IPS-20b (cell line): ENCODE measurements around the gene CHMP4A.
A peak's percentile ranks its signal among the peaks of the same experiment; 100 is the strongest.
"Not testable (repeated sequence)": the region's sequence is repeated elsewhere in the genome, so short reads cannot be mapped to it uniquely, and the experiment has no call there.

ENCODE experiments used
- H3K27ac ChIP-seq: one replicate; pipeline ENCODE4 v1.5.1; 2013; ENCODE audit warnings: low read length
- H3K27me3 ChIP-seq: 2 replicates; pipeline ENCODE4 v1.6.1; 2013; ENCODE audit warnings: mild to moderate bottlenecking, low read length, inconsistent platforms; ENCODE audit not compliant: insufficient read depth
- H3K36me3 ChIP-seq: 2 replicates; pipeline ENCODE4 v1.6.1; 2013; ENCODE audit warnings: low read depth, mild to moderate bottlenecking, inconsistent platforms, low read length, moderate library complexity; ENCODE audit not compliant: insufficient read depth
- H3K4me1 ChIP-seq: 2 replicates; pipeline ENCODE4 v1.6.1; 2013; ENCODE audit warnings: mild to moderate bottlenecking, control low read depth, inconsistent platforms, low read length, moderate library complexity; ENCODE audit not compliant: insufficient read depth
- H3K4me3 ChIP-seq: 2 replicates; pipeline ENCODE4 v1.5.1; 2013; ENCODE audit warnings: mild to moderate bottlenecking, low read length, inconsistent platforms
- H3K9ac ChIP-seq: 2 replicates; pipeline ENCODE4 v1.6.1; 2013; ENCODE audit warnings: low read depth, mild to moderate bottlenecking, inconsistent platforms, low read length, moderate library complexity
- H3K9me3 ChIP-seq: 2 replicates; pipeline ENCODE4 v1.6.1; 2013; ENCODE audit warnings: mild to moderate bottlenecking, low read depth, low read length, inconsistent platforms; ENCODE audit not compliant: insufficient read depth

Gene CHMP4A

GRCh38 chr14:24255438-24255837 lies 42.1 kb upstream of the CHMP4A start:
- Histone ChIP-seq H3K9me3 (no peaks in the 10 kb centered on the region), H3K4me1 (no peaks in the 10 kb centered on the region), H3K27me3 (no peaks in the 10 kb centered on the region), H3K27ac (no peak overlapping the region), H3K9ac (no peak overlapping the region), H3K4me3 (no peak overlapping the region), H3K36me3 (no peaks in the 10 kb centered on the region)

- Histone ChIP-seq H3K4me3 (no peak overlapping the region), H3K27me3 (no peaks in the 10 kb centered on the region), H3K36me3 (no peaks in the 10 kb centered on the region), H3K9me3 (no peaks in the 10 kb centered on the region), H3K4me1 (no peaks in the 10 kb centered on the region), H3K27ac (no peak overlapping the region), H3K9ac (no peak overlapping the region)
These were observed 41.5 kb upstream of the CHMP4A start for GRCh38 chr14:24254630-24255392.

- Histone ChIP-seq H3K27me3 (no peaks in the 10 kb centered on the region), H3K27ac (no peak overlapping the region), H3K9me3 (no peaks in the 10 kb centered on the region), H3K4me1 (no peaks in the 10 kb centered on the region), H3K9ac (no peak overlapping the region), H3K4me3 (no peak overlapping the region), H3K36me3 (no peaks in the 10 kb centered on the region)
These were observed 40.6 kb upstream of the CHMP4A start for GRCh38 chr14:24253936-24254335.

- no peak overlapping the region for H3K9ac ChIP-seq
- H3K36me3 ChIP-seq, result no peaks in the 10 kb centered on the region
- no peaks in the 10 kb centered on the region for H3K27me3 ChIP-seq
- no peaks in the 10 kb centered on the region for H3K9me3 ChIP-seq
- no peak overlapping the region for H3K27ac ChIP-seq
- no peaks in the 10 kb centered on the region for H3K4me1 ChIP-seq
- H3K4me3 ChIP-seq, result no peak overlapping the region
These were observed 39.2 kb upstream of the CHMP4A start for GRCh38 chr14:24252289-24253124.

GRCh38 chr14:24251880-24252288 lies 38.6 kb upstream of the CHMP4A start:
- Histone ChIP-seq H3K36me3 (no peaks in the 10 kb centered on the region), H3K27me3 (no peaks in the 10 kb centered on the region), H3K9me3 (no peaks in the 10 kb centered on the region), H3K4me1 (no peaks in the 10 kb centered on the region), H3K27ac (no peak overlapping the region), H3K4me3 (no peak overlapping the region), H3K9ac (no peak overlapping the region)

GRCh38 chr14:24250354-24250753 lies 37.1 kb upstream of the CHMP4A start:
- Histone ChIP-seq H3K27ac (no peak overlapping the region), H3K4me1 (no peaks in the 10 kb centered on the region), H3K9ac (no peak overlapping the region), H3K36me3 (no peaks in the 10 kb centered on the region), H3K4me3 (no peak overlapping the region), H3K9me3 (no peaks in the 10 kb centered on the region), H3K27me3 (no peaks in the 10 kb centered on the region)

GRCh38 chr14:24249230-24250021 lies 36.1 kb upstream of the CHMP4A start:
- no peak overlapping the region for H3K4me3 ChIP-seq
- H3K4me1 ChIP-seq, result no peaks in the 10 kb centered on the region
- H3K36me3 ChIP-seq, result no peaks in the 10 kb centered on the region
- H3K27me3 ChIP-seq, result no peaks in the 10 kb centered on the region
- H3K9me3 ChIP-seq, result no peaks in the 10 kb centered on the region
- no peak overlapping the region for H3K9ac ChIP-seq
- no peak overlapping the region for H3K27ac ChIP-seq

GRCh38 chr14:24247422-24247821 lies 34.1 kb upstream of the CHMP4A start:
- H3K9me3 ChIP-seq, result no peaks in the 10 kb centered on the region
- H3K27me3 ChIP-seq, result no peaks in the 10 kb centered on the region
- H3K4me1 ChIP-seq, result no peaks in the 10 kb centered on the region
- no peaks in the 10 kb centered on the region for H3K36me3 ChIP-seq
- H3K4me3 ChIP-seq, result no peak overlapping the region
- H3K27ac ChIP-seq, result no peak overlapping the region
- H3K9ac ChIP-seq, result no peak overlapping the region

GRCh38 chr14:24246765-24247212 lies 33.5 kb upstream of the CHMP4A start:
- Histone ChIP-seq H3K4me1 (no peaks in the 10 kb centered on the region), H3K4me3 (no peak overlapping the region), H3K9me3 (no peaks in the 10 kb centered on the region), H3K9ac (no peak overlapping the region), H3K36me3 (no peaks in the 10 kb centered on the region), H3K27me3 (no peaks in the 10 kb centered on the region), H3K27ac (no peak overlapping the region)

- H3K27ac ChIP-seq, H3K4me1 ChIP-seq, H3K27me3 ChIP-seq, H3K36me3 ChIP-seq, H3K4me3 ChIP-seq, H3K9me3 ChIP-seq, H3K9ac ChIP-seq: not testable (repeated sequence)
These were observed 32.1 kb upstream of the CHMP4A start for GRCh38 chr14:24245350-24245749.

GRCh38 chr14:24243336-24243836 lies 30.1 kb upstream of the CHMP4A start:
- Histone ChIP-seq H3K9ac (peak overlapping the region; percentile 85; the same call in 1 of the 2 replicates), H3K36me3 (peaks cover 29% of the 10 kb centered on the region), H3K9me3 (no peaks in the 10 kb centered on the region), H3K4me1 (no peaks in the 10 kb centered on the region), H3K4me3 (peak overlapping the region; percentile 91; the same call in 1 of the 2 replicates), H3K27me3 (no peaks in the 10 kb centered on the region), H3K27ac (no peak overlapping the region)
